AG04449 (cell line): ENCODE results near the gene AEBP2.

Experiments used
- CTCF ChIA-PET: fragments of 350-600 bp; formaldehyde crosslinking; extraction: SDS; loops from one replicate; lab custom pipeline; 2021; ENCODE audit warnings: antibody characterized with exemption; lab: Yijun Ruan, JAX
- POLR2A ChIA-PET: fragments of 400-600, 350-600 bp; formaldehyde crosslinking; extraction: SDS; loops from one replicate; lab custom pipeline; 2020; ENCODE audit warnings: antibody characterized with exemption, inconsistent platforms; lab: Yijun Ruan, JAX
- DNase-seq: peaks from one replicate; pipeline ENCODE4 v3.0.0-alpha.2; 2010; ENCODE audit warnings: low read depth, low spot score
- H3K4me3 ChIP-seq: 2 replicates; pipeline ENCODE4 v1.5.1; 2011; ENCODE audit warnings: low read depth, mild to moderate bottlenecking, control low read depth, low read length
- CTCF ChIP-seq: IDR thresholded peaks from one replicate; pipeline ENCODE4 v1.5.1; 2011; ENCODE audit warnings: mild to moderate bottlenecking, moderate library complexity, low read length, control low read depth, inconsistent platforms; ENCODE audit not compliant: insufficient read depth; ENCODE audit errors: missing control alignments

Gene AEBP2

DNA sequence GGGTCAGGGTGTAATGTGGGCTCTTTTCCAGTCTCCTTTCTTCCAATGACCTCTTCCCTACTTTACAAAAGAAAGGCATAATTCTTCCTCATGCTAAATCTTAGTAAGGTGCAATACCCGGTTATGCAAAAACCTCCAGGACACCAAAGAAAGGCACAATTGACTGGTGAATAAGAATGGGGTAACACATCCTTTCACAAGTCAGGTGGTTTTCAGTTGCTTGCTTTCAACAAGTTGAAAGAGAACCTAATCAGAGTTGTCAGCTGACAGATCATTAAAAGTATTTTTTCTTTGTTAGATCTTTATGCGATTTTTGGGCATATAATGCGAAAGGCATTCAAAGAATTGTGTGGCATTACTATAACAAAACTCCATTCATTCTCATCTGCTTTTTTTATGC, 1.3 kb upstream of the AEBP2 start:
- H3K4me3 ChIP-seq, result no peak overlapping the region
- ChIA-PET CTCF (interaction anchor here (0.8 kb wide), 1 partner anchor 150 kb away, joined by 3 read pairs; no protein-coding TSS in a partner anchor), POLR2A (no interaction called here)

GRCh38 chr12:19440019-19440858, 947 bp downstream of the AEBP2 start:
- ChIA-PET POLR2A (no interaction called here), CTCF (interaction anchor here (1.0 kb wide), 1 partner anchor 15 kb away, joined by 3 read pairs; no protein-coding TSS in a partner anchor)
- peak overlapping the region; percentile 86 for H3K4me3 ChIP-seq
- no peak for TF ChIP-seq CTCF
- DNase-seq, result no peak

More for the DNA sequence above, 1.3 kb upstream of the AEBP2 start:
- no peak for TF ChIP-seq CTCF
- DNase-seq, result no peak

DNA sequence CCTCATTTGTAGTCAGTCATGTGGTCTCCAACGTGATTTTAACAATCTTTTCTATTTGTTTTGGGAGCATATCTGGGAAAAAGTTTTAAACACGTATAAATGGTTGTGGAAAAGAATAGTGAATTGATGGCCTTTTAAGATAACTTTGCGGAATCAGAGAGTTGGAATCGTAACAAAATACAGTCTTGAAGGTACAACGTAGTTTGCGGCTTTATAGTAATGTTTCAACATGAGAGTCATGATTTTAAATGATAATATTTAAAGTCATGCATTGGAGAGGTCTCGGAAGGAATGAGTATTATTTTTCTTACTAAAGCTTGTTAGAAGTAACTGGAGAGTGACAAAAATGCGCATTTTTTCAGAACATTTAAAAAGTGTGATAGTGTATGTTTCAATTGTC, 1.6 kb downstream of the AEBP2 start:
- CTCF ChIA-PET, result interaction anchor here (1.0 kb wide), 1 partner anchor 16 kb away, joined by 3 read pairs; no protein-coding TSS in a partner anchor
- DNase-seq, result no peak
- TF ChIP-seq CTCF, result no peak
- H3K4me3 ChIP-seq, result peak overlapping the region; percentile 86
- POLR2A ChIA-PET, result no interaction called here

DNA sequence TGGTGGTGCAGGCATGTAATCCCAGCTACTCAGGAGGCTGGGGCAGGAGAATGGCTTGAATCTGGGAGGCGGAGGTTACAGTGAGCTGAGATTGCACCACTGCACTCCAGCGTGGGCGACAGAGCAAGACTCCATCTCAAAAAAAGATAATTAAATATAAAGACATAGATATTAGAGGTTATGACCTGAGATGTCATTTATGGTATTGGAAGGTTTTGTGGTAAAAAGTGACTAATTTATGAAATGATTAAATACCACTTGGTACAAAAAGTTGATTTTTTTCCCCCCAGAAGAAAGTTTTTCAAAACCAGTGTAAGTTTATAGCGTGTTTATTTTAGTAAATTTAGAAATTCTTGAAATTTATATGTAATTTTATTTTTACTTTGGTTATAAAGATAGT, 4.3 kb downstream of the AEBP2 start:
- no peak for DNase-seq
- H3K4me3 ChIP-seq, result no peak overlapping the region
- CTCF ChIA-PET, result no interaction called here
- TF ChIP-seq CTCF, result no peak
- POLR2A ChIA-PET, result no interaction called here

- POLR2A ChIA-PET, result no interaction called here
- CTCF ChIA-PET, result no interaction called here
- no peak overlapping the region for H3K4me3 ChIP-seq
- DNase-seq, result no peak
- no peak for TF ChIP-seq CTCF
Observed at GRCh38 chr12:19444097-19444496, 4.8 kb downstream of the AEBP2 start.

DNA sequence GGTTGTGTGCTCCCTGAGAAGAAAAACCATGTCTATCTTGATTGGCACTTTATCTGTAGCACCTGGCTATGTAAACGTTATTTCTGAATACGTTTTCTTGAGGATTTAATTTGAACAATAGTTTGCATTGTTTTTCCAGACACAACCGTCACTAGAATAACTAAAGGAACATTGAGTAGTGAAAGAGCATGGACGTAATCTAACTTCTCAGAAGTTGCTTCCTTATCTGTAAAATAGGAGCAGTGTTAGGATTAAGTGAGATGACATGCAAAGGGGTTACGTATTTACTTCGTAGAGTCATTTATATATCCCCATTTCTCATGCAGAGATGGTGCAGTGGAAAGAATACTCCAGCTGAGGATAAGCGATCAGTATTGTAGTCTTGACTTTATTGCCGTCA, 8.1 kb downstream of the AEBP2 start:
- ChIA-PET CTCF (no interaction called here), POLR2A (no interaction called here)
- no peak for TF ChIP-seq CTCF
- no peak for DNase-seq
- H3K4me3 ChIP-seq, result no peak overlapping the region
